ENCODE measurements around the gene TPO. TPM values are rescaled to one million over a fixed set of nuclear protein-coding genes. Genes with fewer than 3 reads are reported as not detected.

TPO gene
- total RNA-seq, 1 experiment from 2014 or later: not detected

GRCh38 chr2:1429895-1430294 lies 16.6 kb downstream of the TPO start:
- TF ChIP-seq SIN3A (IDR thresholded peaks at IDR 0.05; ENCODE audit: borderline replicate concordance, insufficient read depth, low read depth, low read length): no peak
- TF ChIP-seq TCF7L2 (IDR thresholded peaks at IDR 0.05; ENCODE audit: low read depth, low read length): no peak
- no peak for TF ChIP-seq REST (IDR thresholded peaks at IDR 0.05; ENCODE audit: insufficient read depth in 1 of 2, low read depth in 2 of 2, low read length in 1 of 2)
- TF ChIP-seq CTCF (IDR thresholded peaks at IDR 0.05): no peak
- no peak for TF ChIP-seq POLR2AphosphoS5 (IDR thresholded peaks at IDR 0.05; ENCODE audit: low read depth, low read length)
- intact Hi-C loops (cut with micrococcal nuclease; ENCODE audit: unreplicated experiment): no loop called here
- in situ Hi-C loops (cut with HindIII; ENCODE audit: low pct_unique_long_range_greater_than_20kb, low sequenced_read_pairs): no loop called here
- DNase-seq (ENCODE audit: low read depth, low spot score) (no peak), ATAC-seq (no peak)
- Histone ChIP-seq H3K27me3 (ENCODE audit: control insufficient read depth, insufficient read depth, low read length) (peaks cover 5% of the 10 kb centered on the region; the same call in 1 of the 2 replicates), H3K9me3 (ENCODE audit: control insufficient read depth, insufficient read depth, low read depth, low read length) (no peaks in the 10 kb centered on the region), H3K4me3 (ENCODE audit: low read depth in 2 of 2, low read length in 2 of 2) (no peak overlapping the region), H3K27ac (ENCODE audit: low read length) (no peak overlapping the region), H3K36me3 (ENCODE audit: control insufficient read depth, insufficient read depth, low read length) (no peaks in the 10 kb centered on the region), H3K4me1 (ENCODE audit: control insufficient read depth, insufficient read depth, low read length) (no peaks in the 10 kb centered on the region)
- ChIA-PET CTCF (no interaction called here), POLR2A (no interaction called here)
- BruUV-seq (replicated peaks): no TSS peak

- DNase-seq (ENCODE audit: low read depth, low spot score) (no peak), ATAC-seq (no peak)
- no TSS peak for BruUV-seq (replicated peaks)
- Histone ChIP-seq H3K4me3 (ENCODE audit: low read depth in 2 of 2, low read length in 2 of 2) (no peak overlapping the region), H3K4me1 (ENCODE audit: control insufficient read depth, insufficient read depth, low read length) (no peaks in the 10 kb centered on the region), H3K9me3 (ENCODE audit: control insufficient read depth, insufficient read depth, low read depth, low read length) (no peaks in the 10 kb centered on the region), H3K27ac (ENCODE audit: low read length) (no peak overlapping the region), H3K36me3 (ENCODE audit: control insufficient read depth, insufficient read depth, low read length) (no peaks in the 10 kb centered on the region), H3K27me3 (ENCODE audit: control insufficient read depth, insufficient read depth, low read length) (peaks cover 5% of the 10 kb centered on the region; the same call in 1 of the 2 replicates)
- in situ Hi-C loops (cut with HindIII; ENCODE audit: low pct_unique_long_range_greater_than_20kb, low sequenced_read_pairs) (no loop called here), intact Hi-C loops (cut with micrococcal nuclease; ENCODE audit: unreplicated experiment) (no loop called here)
- ChIA-PET POLR2A (no interaction called here), CTCF (no interaction called here)
- TF ChIP-seq POLR2AphosphoS5 (IDR thresholded peaks at IDR 0.05; ENCODE audit: low read depth, low read length) (no peak), CTCF (IDR thresholded peaks at IDR 0.05) (no peak), REST (IDR thresholded peaks at IDR 0.05; ENCODE audit: insufficient read depth in 1 of 2, low read depth in 2 of 2, low read length in 1 of 2) (no peak), SIN3A (IDR thresholded peaks at IDR 0.05; ENCODE audit: borderline replicate concordance, insufficient read depth, low read depth, low read length) (no peak), TCF7L2 (IDR thresholded peaks at IDR 0.05; ENCODE audit: low read depth, low read length) (no peak)
Observed at GRCh38 chr2:1430491-1430890, 17.2 kb downstream of the TPO start.

All from Panc1 (cell line).